ENCODE measurements around the gene RAB34.

GRCh38 chr17:28712705-28713415, 4.8 kb downstream of the RAB34 start:
- TF ChIP-seq CTCF (IDR thresholded peaks at IDR 0.05) (no peak), POLR2A (IDR thresholded peaks at IDR 0.05) (no peak)

Data from gastroesophageal sphincter (tissue), 3 donors.